HEK293T (cell line): Measurements from ENCODE around the gene CTNNB1.

Experiments
- CTCF ChIA-PET: fragments of 350-600 bp; formaldehyde crosslinking; extraction: SDS; loops from one replicate; lab custom pipeline; 2021; ENCODE audit warnings: antibody characterized with exemption, inconsistent platforms; lab: Yijun Ruan, JAX
- POLR2A ChIA-PET: fragments of 350-600 bp; formaldehyde crosslinking; extraction: SDS; loops from one replicate; lab custom pipeline; 2020; ENCODE audit warnings: antibody characterized with exemption, inconsistent platforms; lab: Yijun Ruan, JAX
- DNase-seq: peaks from one replicate; pipeline ENCODE4 v3.0.0; 2012; ENCODE audit warnings: mixed read lengths; ENCODE audit errors: extremely low spot score
- ARNT ChIP-seq: fragments of 450-650 bp; IDR thresholded peaks from 2 replicates; pipeline ENCODE4 v1.6.1; 2017; ENCODE audit warnings: mild to moderate bottlenecking
- BHLHE40 ChIP-seq: fragments of 450-650 bp; IDR thresholded peaks from 2 replicates; pipeline ENCODE4 v1.6.1; 2016; ENCODE audit warnings: mild to moderate bottlenecking, moderate library complexity, borderline replicate concordance
- CTBP1 ChIP-seq: fragments of 450-650 bp; IDR thresholded peaks from 2 replicates; pipeline ENCODE4 v1.6.1; 2016; ENCODE audit warnings: borderline replicate concordance
- ELF4 ChIP-seq: fragments of 450-650 bp; IDR thresholded peaks from 2 replicates; pipeline ENCODE4 v1.6.1; 2017; ENCODE audit warnings: antibody characterized with exemption
- FOXA1 ChIP-seq: fragments of 450-650 bp; IDR thresholded peaks from 2 replicates; pipeline ENCODE4 v1.6.1; 2016; ENCODE audit warnings: mild to moderate bottlenecking
- FOXK2 ChIP-seq: fragments of 450-650 bp; IDR thresholded peaks from 2 replicates; pipeline ENCODE4 v1.6.1; 2016; ENCODE audit warnings: mild to moderate bottlenecking
- FOXM1 ChIP-seq: fragments of 450-650 bp; IDR thresholded peaks from 2 replicates; pipeline ENCODE4 v1.6.1; 2017; ENCODE audit warnings: mild to moderate bottlenecking, borderline replicate concordance
- HDGF ChIP-seq: fragments of 450-650 bp; IDR thresholded peaks from 2 replicates; pipeline ENCODE4 v1.6.1; 2017; ENCODE audit warnings: antibody characterized with exemption, borderline replicate concordance
- L3MBTL2 ChIP-seq: fragments of 450-650 bp; conservative IDR thresholded peaks from 2 replicates; pipeline ENCODE4 v1.6.1; 2016; ENCODE audit warnings: mild to moderate bottlenecking
- LEF1 ChIP-seq: fragments of 450-650 bp; IDR thresholded peaks from 2 replicates; pipeline ENCODE4 v1.6.1; 2017; ENCODE audit warnings: mild to moderate bottlenecking, borderline replicate concordance
- NFRKB ChIP-seq: fragments of 450-650 bp; IDR thresholded peaks from 2 replicates; pipeline ENCODE4 v1.6.1; 2016; ENCODE audit warnings: mild to moderate bottlenecking, moderate library complexity
- PKNOX1 ChIP-seq: fragments of 450-650 bp; IDR thresholded peaks from 2 replicates; pipeline ENCODE4 v1.6.1; 2016
- SP1 ChIP-seq: fragments of 450-650 bp; IDR thresholded peaks from 2 replicates; pipeline ENCODE4 v1.6.1; 2017
- SUZ12 ChIP-seq: fragments of 450-650 bp; IDR thresholded peaks from 2 replicates; pipeline ENCODE4 v1.6.1; 2016; ENCODE audit warnings: mild to moderate bottlenecking
- TARDBP ChIP-seq: fragments of 450-650 bp; IDR thresholded peaks from 2 replicates; pipeline ENCODE4 v1.6.1; 2016
- ZNF384 ChIP-seq: fragments of 450-650 bp; IDR thresholded peaks from 2 replicates; pipeline ENCODE4 v1.6.1; 2016

CTNNB1 gene

GRCh38 chr3:41237907-41238306 lies 38.6 kb downstream of the CTNNB1 start:
- DNase-seq = no peak
- POLR2A ChIA-PET = no interaction called here
- CTCF ChIA-PET = no interaction called here
- TF ChIP-seq LEF1 (no peak), CTBP1 (no peak), L3MBTL2 (no peak), ARNT (no peak), BHLHE40 (no peak), FOXA1 (no peak), TARDBP (no peak), ZNF384 (no peak)

- TF ChIP-seq ZNF384 (0 out of 2 replicates have a peak, but pooled peaks have one; percentile 20), BHLHE40 (no peak)
- ChIA-PET CTCF (no interaction called here), POLR2A (no interaction called here)
- DNase-seq = no peak
Measured at GRCh38 chr3:41239587-41239986, 40.3 kb downstream of the CTNNB1 start.

- ChIA-PET POLR2A (no interaction called here), CTCF (no interaction called here)
- TF ChIP-seq SP1 = no peak
- no peak for TF ChIP-seq FOXM1
- TF ChIP-seq CTBP1 = no peak
- no peak for TF ChIP-seq HDGF
- TF ChIP-seq BHLHE40 = no peak
- no peak for TF ChIP-seq NFRKB
- no peak for TF ChIP-seq ELF4
- TF ChIP-seq FOXK2 = no peak
- TF ChIP-seq ARNT = no peak
- no peak for TF ChIP-seq ZNF384
- no peak for TF ChIP-seq SUZ12
- TF ChIP-seq L3MBTL2 = no peak
- TF ChIP-seq PKNOX1 = no peak
- no peak for TF ChIP-seq LEF1
- no peak for TF ChIP-seq TARDBP
- no peak for TF ChIP-seq FOXA1
- DNase-seq = no peak
Measured at GRCh38 chr3:41241161-41241560, 41.9 kb downstream of the CTNNB1 start.

- TF ChIP-seq SUZ12 (no peak), TARDBP (no peak), FOXM1 (no peak), SP1 (no peak), PKNOX1 (no peak), BHLHE40 (no peak), NFRKB (no peak), FOXA1 (no peak), L3MBTL2 (no peak), LEF1 (no peak), ARNT (no peak), HDGF (no peak), ELF4 (no peak), CTBP1 (no peak)
- CTCF ChIA-PET = no interaction called here
- no peak for DNase-seq
- POLR2A ChIA-PET = interaction anchor here (0.7 kb wide), 1 partner anchor 42 kb away, joined by 3 read pairs; the partner anchor contains the start of gene CTNNB1
Measured at GRCh38 chr3:41241800-41242571, 42.7 kb downstream of the CTNNB1 start.

- POLR2A ChIA-PET = no interaction called here
- TF ChIP-seq L3MBTL2 (no peak), FOXK2 (no peak), LEF1 (no peak), PKNOX1 (no peak), FOXM1 (no peak), SP1 (no peak), TARDBP (no peak), SUZ12 (no peak)
- DNase-seq = no peak
Measured at GRCh38 chr3:41243183-41243582, 43.9 kb downstream of the CTNNB1 start.

GRCh38 chr3:41244620-41245336 lies 45.5 kb downstream of the CTNNB1 start:
- CTCF ChIA-PET = interaction anchor here (0.8 kb wide), 1 partner anchor 20 kb away, joined by 3 read pairs; no protein-coding TSS in a partner anchor

More at GRCh38 chr3:41243183-41243582, 43.9 kb downstream of the CTNNB1 start:
- CTCF ChIA-PET = interaction anchor here (0.6 kb wide), 1 partner anchor 927 kb away, joined by 7 read pairs; no protein-coding TSS in a partner anchor

More at GRCh38 chr3:41244620-41245336, 45.5 kb downstream of the CTNNB1 start:
- POLR2A ChIA-PET = interaction anchor here (0.8 kb wide), 1 partner anchor 739 kb away, joined by 3 read pairs; the partner anchor contains the start of gene ZNF620
- no peak for DNase-seq
- TF ChIP-seq ZNF384 = no peak
